Immature natural killer cell (primary cell): ENCODE results near the gene SLC25A21. TPM values are rescaled to one million over a fixed set of nuclear protein-coding genes. Genes with fewer than 3 reads are reported as not detected.
"Not testable (repeated sequence)": the region's sequence is repeated elsewhere in the genome, so short reads cannot be mapped to it uniquely, and the experiment has no call there.

Experiments
- DNase-seq, 3 donors: peaks; one replicate each; pipeline ENCODE4 v3.0.0; 2022; ENCODE audit warnings: mixed read lengths in 1 of 3
- H3K27ac Mint-ChIP-seq, 6 donors: one replicate each; pipeline ENCODE4 v1.8.0; 2020; ENCODE audit warnings: mixed read lengths in 6 of 6, mild to moderate bottlenecking in 5 of 6, inconsistent platforms in 4 of 6, moderate library complexity in 3 of 6
- H3K27me3 Mint-ChIP-seq, 3 donors: one replicate each; pipeline ENCODE4 v1.8.0; 2020 to 2021; ENCODE audit warnings: low read depth in 3 of 3, mild to moderate bottlenecking in 3 of 3, mixed read lengths in 3 of 3, moderate library complexity in 3 of 3, inconsistent platforms in 1 of 3
- H3K36me3 Mint-ChIP-seq, 3 donors: one replicate each; pipeline ENCODE4 v1.8.0; 2020; ENCODE audit warnings: mixed read lengths in 3 of 3, inconsistent platforms in 2 of 3, mild to moderate bottlenecking in 2 of 3
- H3K4me1 Mint-ChIP-seq, 2 donors: one replicate each; pipeline ENCODE4 v1.8.0; 2020; ENCODE audit warnings: inconsistent platforms in 2 of 2, mild to moderate bottlenecking in 2 of 2, mixed read lengths in 2 of 2, moderate library complexity in 1 of 2
- H3K4me3 Mint-ChIP-seq, 5 donors: one replicate each; pipeline ENCODE4 v1.8.0; 2020; ENCODE audit warnings: mild to moderate bottlenecking in 5 of 5, mixed read lengths in 5 of 5, inconsistent platforms in 3 of 5, moderate library complexity in 3 of 5
- H3K9me3 Mint-ChIP-seq, 6 donors: one replicate each; pipeline ENCODE4 v1.8.0; 2020; ENCODE audit warnings: mild to moderate bottlenecking in 6 of 6, mixed read lengths in 6 of 6, inconsistent platforms in 4 of 6, moderate library complexity in 3 of 6
- polyA plus RNA-seq, 3 donors: library from polyadenylated mRNA; unstranded; fragments of 300-500 nt; fragmentation: Illumina TruSeq; gene quantifications; one replicate each; pipeline ENCODE4 v1.2.3, GENCODE V29; 2021

SLC25A21 gene
- polyA plus RNA-seq, 3 donors from 2014 or later, result not detected

- Mint-ChIP-seq H3K4me1 (no peaks in the 10 kb centered on the region), H3K27me3 (no peaks in the 10 kb centered on the region), H3K27ac (no peak overlapping the region), H3K4me3 (no peak overlapping the region), H3K9me3 (peaks cover 0 to 22% (median 3%) of the 10 kb centered on the region in 6 donors), H3K36me3 (no peaks in the 10 kb centered on the region)
- DNase-seq, result no peak
These were observed 352.2 kb downstream of the SLC25A21 start for GRCh38 chr14:36820111-36820709.

GRCh38 chr14:36818794-36819384 lies 353.5 kb downstream of the SLC25A21 start:
- H3K27me3 Mint-ChIP-seq, result no peaks in the 10 kb centered on the region
- peaks cover 1 to 21% (median 3%) of the 10 kb centered on the region in 6 donors for H3K9me3 Mint-ChIP-seq
- H3K4me3 Mint-ChIP-seq, result no peak overlapping the region
- no peak for DNase-seq
- no peaks in the 10 kb centered on the region for H3K4me1 Mint-ChIP-seq
- H3K36me3 Mint-ChIP-seq, result no peaks in the 10 kb centered on the region
- no peak overlapping the region for H3K27ac Mint-ChIP-seq

DNA sequence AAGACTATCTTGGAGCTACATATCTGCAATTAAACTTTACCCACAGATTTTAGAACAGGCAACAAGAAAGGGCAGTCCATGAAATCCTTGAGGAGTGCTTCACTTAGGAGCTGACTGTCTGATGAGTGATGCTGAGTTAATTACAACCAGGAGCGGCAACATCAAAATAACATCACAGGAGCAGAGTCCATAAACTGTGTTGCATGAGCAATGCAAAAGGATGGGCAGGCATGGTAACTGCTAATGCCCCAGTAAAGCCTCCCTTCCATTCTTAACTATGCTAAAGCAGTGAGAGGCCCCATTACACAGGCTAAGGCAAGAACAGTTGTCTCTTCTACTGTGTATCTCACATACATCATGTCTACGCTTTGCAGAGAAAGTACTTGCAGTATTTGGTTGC lies 354.2 kb downstream of the SLC25A21 start:
- no peaks in the 10 kb centered on the region for H3K27me3 Mint-ChIP-seq
- no peaks in the 10 kb centered on the region for H3K4me1 Mint-ChIP-seq

DNA sequence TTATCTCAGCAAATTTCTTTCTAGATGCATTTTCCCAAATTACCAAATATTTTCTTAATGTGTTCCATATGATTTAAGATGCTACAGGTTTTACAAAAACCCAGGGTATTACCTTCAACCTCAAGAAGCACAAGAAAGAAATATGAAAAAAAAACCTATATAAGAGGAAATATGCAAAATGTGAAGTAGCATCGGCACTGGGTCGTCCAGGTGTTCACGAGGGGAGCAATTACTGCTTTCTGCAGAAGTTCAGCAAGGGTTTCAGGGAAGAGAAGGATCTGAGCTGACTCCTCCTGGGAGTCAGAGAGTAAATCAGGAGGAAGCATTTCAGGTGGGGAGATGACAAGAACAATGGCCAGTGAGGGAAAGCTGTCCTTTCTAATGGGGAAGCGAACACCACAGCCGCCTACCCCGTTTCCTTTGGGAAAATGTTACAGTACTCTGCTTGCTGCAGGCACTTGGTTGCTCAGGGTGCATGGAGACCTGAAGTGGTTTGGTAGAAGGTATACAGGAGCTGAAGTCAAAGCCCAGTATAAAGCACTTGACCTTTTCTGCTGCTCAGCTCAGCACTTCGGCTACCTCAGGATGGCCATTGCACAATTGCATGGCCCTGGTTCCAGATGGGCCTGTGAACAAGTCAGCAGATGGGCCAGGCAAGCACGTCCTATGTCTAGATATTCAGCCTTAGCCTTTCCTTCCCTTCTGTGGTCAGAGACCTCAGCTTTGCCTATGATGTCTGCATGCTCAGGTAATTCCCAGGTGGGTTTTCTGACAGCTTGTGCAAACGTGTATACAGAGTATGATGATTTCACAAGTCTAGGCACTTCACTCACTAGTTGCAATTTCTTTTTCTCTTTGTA lies 355.1 kb downstream of the SLC25A21 start:
- no peaks in the 10 kb centered on the region for H3K36me3 Mint-ChIP-seq
- no peaks in the 10 kb centered on the region for H3K27me3 Mint-ChIP-seq
- no peak for DNase-seq
- H3K27ac Mint-ChIP-seq, result no peak overlapping the region
- H3K9me3 Mint-ChIP-seq, result peaks cover 1 to 21% (median 3%) of the 10 kb centered on the region in 6 donors
- no peaks in the 10 kb centered on the region for H3K4me1 Mint-ChIP-seq
- no peak overlapping the region for H3K4me3 Mint-ChIP-seq

More for the DNA sequence above, 354.2 kb downstream of the SLC25A21 start:
- DNase-seq, result no peak
- H3K4me3 Mint-ChIP-seq, result no peak overlapping the region
- no peaks in the 10 kb centered on the region for H3K36me3 Mint-ChIP-seq
- H3K9me3 Mint-ChIP-seq, result peaks cover 1 to 21% (median 3%) of the 10 kb centered on the region in 6 donors
- no peak overlapping the region for H3K27ac Mint-ChIP-seq

DNA sequence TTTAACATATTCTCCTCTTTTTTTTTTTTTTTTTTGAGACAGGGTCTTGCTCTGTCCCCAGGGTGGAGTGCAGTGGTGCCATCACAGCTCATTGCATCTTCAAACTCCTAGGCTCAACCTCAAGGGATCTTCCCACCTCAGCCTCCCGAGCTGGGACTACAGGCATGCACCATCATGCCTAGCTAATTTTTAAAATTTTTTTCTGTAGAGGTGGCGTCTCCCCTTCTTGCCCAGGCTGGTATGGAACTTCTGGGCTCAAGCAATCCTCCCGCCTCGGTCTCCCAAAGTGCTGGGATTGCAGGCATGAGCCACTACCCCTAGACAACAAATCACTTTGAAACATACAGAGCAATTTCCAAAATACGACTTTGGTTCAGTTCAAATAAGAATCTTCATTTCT lies 355.9 kb downstream of the SLC25A21 start:
- peaks cover 1 to 21% (median 3%) of the 10 kb centered on the region in 6 donors for H3K9me3 Mint-ChIP-seq
- no peaks in the 10 kb centered on the region for H3K27me3 Mint-ChIP-seq
- no peaks in the 10 kb centered on the region for H3K4me1 Mint-ChIP-seq
- no peaks in the 10 kb centered on the region for H3K36me3 Mint-ChIP-seq
- no peak for DNase-seq
- H3K4me3 Mint-ChIP-seq, result no peak overlapping the region
- no peak overlapping the region for H3K27ac Mint-ChIP-seq

- H3K4me1 Mint-ChIP-seq, H3K27me3 Mint-ChIP-seq, H3K36me3 Mint-ChIP-seq, DNase-seq, H3K4me3 Mint-ChIP-seq, H3K27ac Mint-ChIP-seq: not testable (repeated sequence)
- H3K9me3 Mint-ChIP-seq, result peaks cover 3 to 21% (median 6%) of the 10 kb centered on the region in 6 donors
These were observed 357.6 kb downstream of the SLC25A21 start for GRCh38 chr14:36814783-36815182.

GRCh38 chr14:36810209-36810608 lies 362.2 kb downstream of the SLC25A21 start:
- peaks cover 5 to 34% (median 13%) of the 10 kb centered on the region in 6 donors for H3K9me3 Mint-ChIP-seq
- no peak overlapping the region for H3K27ac Mint-ChIP-seq
- DNase-seq, result no peak
- no peaks in the 10 kb centered on the region for H3K4me1 Mint-ChIP-seq
- peaks cover 0 to 1% (median 0%) of the 10 kb centered on the region in 3 donors for H3K27me3 Mint-ChIP-seq
- H3K36me3 Mint-ChIP-seq, result no peaks in the 10 kb centered on the region
- no peak overlapping the region for H3K4me3 Mint-ChIP-seq

GRCh38 chr14:36807727-36808126 lies 364.7 kb downstream of the SLC25A21 start:
- DNase-seq, result no peak
- H3K36me3 Mint-ChIP-seq, result no peaks in the 10 kb centered on the region
- peaks cover 4 to 42% (median 12%) of the 10 kb centered on the region in 6 donors for H3K9me3 Mint-ChIP-seq
- H3K4me3 Mint-ChIP-seq, result no peak overlapping the region
- H3K27ac Mint-ChIP-seq, result no peak overlapping the region
- H3K4me1 Mint-ChIP-seq, result no peaks in the 10 kb centered on the region
- H3K27me3 Mint-ChIP-seq, result peaks cover 0 to 1% (median 0%) of the 10 kb centered on the region in 3 donors

GRCh38 chr14:36805131-36805559 lies 367.3 kb downstream of the SLC25A21 start:
- DNase-seq, result no peak
- peaks cover 1 to 41% (median 9%) of the 10 kb centered on the region in 6 donors for H3K9me3 Mint-ChIP-seq
- no peak overlapping the region for H3K27ac Mint-ChIP-seq
- no peaks in the 10 kb centered on the region for H3K36me3 Mint-ChIP-seq
- no peaks in the 10 kb centered on the region for H3K4me1 Mint-ChIP-seq
- H3K27me3 Mint-ChIP-seq, result peaks cover 0 to 3% (median 0%) of the 10 kb centered on the region in 3 donors
- H3K4me3 Mint-ChIP-seq, result no peak overlapping the region

- Mint-ChIP-seq H3K9me3 (peaks cover 0 to 29% (median 8%) of the 10 kb centered on the region in 6 donors), H3K4me3 (no peak overlapping the region), H3K4me1 (no peaks in the 10 kb centered on the region), H3K27me3 (peaks cover 0 to 2% (median 2%) of the 10 kb centered on the region in 3 donors), H3K36me3 (no peaks in the 10 kb centered on the region), H3K27ac (no peak overlapping the region)
- DNase-seq, result no peak
These were observed 374.8 kb downstream of the SLC25A21 start for GRCh38 chr14:36797634-36798033.

DNA sequence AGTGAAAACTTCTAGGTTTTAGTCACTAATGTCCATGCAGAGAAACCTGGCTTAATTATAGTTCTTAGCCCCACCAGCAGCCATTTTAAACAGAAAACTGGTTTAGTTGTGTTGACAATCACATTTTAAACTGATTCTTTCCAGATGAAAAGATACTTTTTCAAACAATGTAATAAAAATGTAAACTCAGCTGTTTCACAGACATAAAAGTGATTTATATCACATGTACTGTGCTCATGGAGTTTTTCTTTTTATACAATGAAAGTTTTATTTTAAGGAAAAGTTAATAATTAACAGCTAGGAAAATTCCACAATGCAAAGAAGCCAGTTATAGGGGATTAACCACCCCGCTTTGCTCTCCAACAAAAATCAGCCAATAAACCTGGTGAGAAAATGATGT lies 381.0 kb downstream of the SLC25A21 start:
- Mint-ChIP-seq H3K36me3 (no peaks in the 10 kb centered on the region), H3K4me3 (no peak overlapping the region), H3K27ac (no peak overlapping the region), H3K9me3 (peaks cover 0 to 17% (median 6%) of the 10 kb centered on the region in 6 donors), H3K4me1 (no peaks in the 10 kb centered on the region), H3K27me3 (peaks cover 0 to 2% (median 0%) of the 10 kb centered on the region in 3 donors)
- no peak for DNase-seq

GRCh38 chr14:36785511-36785910 lies 386.9 kb downstream of the SLC25A21 start:
- no peak overlapping the region for H3K27ac Mint-ChIP-seq
- peaks cover 0 to 2% (median 0%) of the 10 kb centered on the region in 3 donors for H3K27me3 Mint-ChIP-seq
- H3K4me1 Mint-ChIP-seq, result no peaks in the 10 kb centered on the region
- H3K4me3 Mint-ChIP-seq, result no peak overlapping the region
- DNase-seq, result no peak
- H3K36me3 Mint-ChIP-seq, result no peaks in the 10 kb centered on the region
- H3K9me3 Mint-ChIP-seq, result peaks cover 2 to 24% (median 9%) of the 10 kb centered on the region in 6 donors

DNA sequence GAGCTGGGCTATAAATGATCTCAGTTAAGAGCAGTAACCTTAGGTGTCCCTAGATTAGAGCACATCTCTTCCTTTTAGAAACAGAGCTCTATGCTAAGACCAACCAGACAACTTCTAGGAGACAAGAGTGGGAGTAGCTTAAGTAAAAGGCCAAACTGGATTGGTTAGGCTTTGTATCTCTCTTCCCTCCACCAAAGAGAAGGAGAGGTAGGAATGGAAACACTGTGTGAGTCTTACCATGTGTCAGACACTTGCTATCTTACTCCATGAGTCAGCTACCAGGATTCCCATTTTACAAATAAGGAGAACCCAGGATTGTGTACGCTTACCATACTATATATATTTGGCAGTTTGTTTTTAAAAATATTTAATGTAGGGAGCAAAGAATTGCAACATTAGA lies 387.9 kb downstream of the SLC25A21 start:
- no peak for DNase-seq
- H3K27me3 Mint-ChIP-seq, result peaks cover 0 to 2% (median 2%) of the 10 kb centered on the region in 3 donors
- H3K4me3 Mint-ChIP-seq, result no peak overlapping the region
- H3K4me1 Mint-ChIP-seq, result no peaks in the 10 kb centered on the region
- no peak overlapping the region for H3K27ac Mint-ChIP-seq
- H3K9me3 Mint-ChIP-seq, result peaks cover 2 to 31% (median 9%) of the 10 kb centered on the region in 6 donors
- H3K36me3 Mint-ChIP-seq, result no peaks in the 10 kb centered on the region

- Mint-ChIP-seq H3K4me1 (no peaks in the 10 kb centered on the region), H3K9me3 (peaks cover 4 to 31% (median 9%) of the 10 kb centered on the region in 6 donors), H3K4me3 (no peak overlapping the region), H3K27ac (no peak overlapping the region), H3K36me3 (peaks cover 0 to 5% (median 0%) of the 10 kb centered on the region in 3 donors), H3K27me3 (peaks cover 0 to 2% (median 2%) of the 10 kb centered on the region in 3 donors)
- no peak for DNase-seq
These were observed 390.5 kb downstream of the SLC25A21 start for GRCh38 chr14:36781897-36782296.
